Astrocyte of the hippocampus (primary cell): ENCODE data around the gene STOM.

ENCODE experiments used
- DNase-seq: peaks from one replicate; pipeline ENCODE4 v3.0.0; 2011; ENCODE audit warnings: low read depth, low spot score

STOM gene

DNA sequence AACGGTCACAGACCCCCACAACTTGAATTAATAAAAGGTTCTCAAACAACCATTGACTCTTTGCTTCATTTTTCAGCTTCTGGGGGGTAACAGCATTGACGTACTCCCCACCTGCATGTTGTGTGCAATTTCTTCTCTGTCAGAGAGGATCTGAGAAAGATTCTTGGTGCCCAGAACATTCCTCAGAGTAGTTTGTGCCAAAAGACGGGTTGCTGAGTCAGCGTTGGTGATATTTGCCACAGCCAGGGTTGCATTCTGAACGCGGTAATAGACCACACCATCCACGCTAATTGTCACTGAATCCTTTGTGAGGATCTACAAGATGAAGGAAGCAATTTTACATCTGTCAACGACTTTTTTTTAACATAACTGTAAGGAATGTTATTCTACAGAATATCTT, 21.0 kb downstream of the STOM start:
- peak; percentile 80 for DNase-seq

DNA sequence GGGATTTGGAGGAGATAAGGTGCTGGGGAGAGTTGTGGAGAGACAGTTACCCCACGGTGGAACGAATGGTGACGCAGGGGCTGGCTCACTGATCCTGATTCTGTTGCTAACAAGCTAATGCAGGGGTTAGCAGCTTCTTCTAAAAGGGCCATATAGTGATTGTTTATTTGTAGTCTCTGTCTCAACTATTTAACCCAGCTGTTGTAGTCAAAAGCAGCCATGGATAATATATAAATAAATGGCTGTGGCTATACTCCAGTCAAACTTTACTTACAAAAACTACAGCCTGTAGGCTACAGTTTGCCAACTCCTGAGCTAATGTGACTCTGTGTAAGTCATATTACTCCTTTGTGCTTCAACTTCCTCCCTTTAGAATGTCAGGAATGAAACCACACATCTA, 21.8 kb downstream of the STOM start:
- peak; percentile 32 for DNase-seq

DNA sequence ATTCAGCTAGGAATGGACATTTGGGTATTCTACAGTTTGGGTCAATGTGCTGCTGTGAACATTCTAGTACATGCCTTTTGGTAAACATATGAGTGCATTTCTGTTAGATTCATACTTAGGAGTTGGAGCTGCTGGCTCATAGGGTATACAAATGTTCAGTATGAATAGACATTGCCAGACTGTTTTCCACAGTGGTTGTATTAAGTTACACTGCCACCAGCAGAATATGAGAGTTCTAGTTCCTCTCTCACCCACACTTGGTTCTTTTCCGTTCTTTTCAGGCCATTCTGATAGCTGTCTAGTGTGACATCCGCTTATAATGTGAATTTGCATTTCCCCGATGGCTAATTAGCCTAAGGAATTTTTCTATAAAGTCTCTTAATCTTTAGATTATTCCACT, 25.0 kb downstream of the STOM start:
- DNase-seq, result no peak

DNA sequence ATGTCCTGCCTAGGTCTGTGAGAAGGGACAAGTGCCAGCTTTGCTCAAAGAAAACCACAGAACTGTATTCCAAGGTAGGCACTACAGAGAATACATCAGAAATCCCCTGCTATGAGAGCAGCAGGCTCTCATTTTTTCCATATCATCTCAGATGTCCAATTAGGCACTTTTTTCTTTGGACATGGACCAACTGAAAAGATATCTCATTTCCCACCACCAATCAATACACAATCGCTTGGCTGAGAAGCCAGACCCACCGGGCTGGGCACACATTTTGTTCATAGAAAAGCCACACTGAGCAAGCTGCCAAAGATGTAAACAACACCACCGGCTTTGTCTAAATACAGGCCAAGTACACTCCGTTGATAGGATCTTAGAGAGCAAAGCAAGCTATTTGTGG, 25.9 kb downstream of the STOM start:
- DNase-seq, result peak; percentile 42

DNA sequence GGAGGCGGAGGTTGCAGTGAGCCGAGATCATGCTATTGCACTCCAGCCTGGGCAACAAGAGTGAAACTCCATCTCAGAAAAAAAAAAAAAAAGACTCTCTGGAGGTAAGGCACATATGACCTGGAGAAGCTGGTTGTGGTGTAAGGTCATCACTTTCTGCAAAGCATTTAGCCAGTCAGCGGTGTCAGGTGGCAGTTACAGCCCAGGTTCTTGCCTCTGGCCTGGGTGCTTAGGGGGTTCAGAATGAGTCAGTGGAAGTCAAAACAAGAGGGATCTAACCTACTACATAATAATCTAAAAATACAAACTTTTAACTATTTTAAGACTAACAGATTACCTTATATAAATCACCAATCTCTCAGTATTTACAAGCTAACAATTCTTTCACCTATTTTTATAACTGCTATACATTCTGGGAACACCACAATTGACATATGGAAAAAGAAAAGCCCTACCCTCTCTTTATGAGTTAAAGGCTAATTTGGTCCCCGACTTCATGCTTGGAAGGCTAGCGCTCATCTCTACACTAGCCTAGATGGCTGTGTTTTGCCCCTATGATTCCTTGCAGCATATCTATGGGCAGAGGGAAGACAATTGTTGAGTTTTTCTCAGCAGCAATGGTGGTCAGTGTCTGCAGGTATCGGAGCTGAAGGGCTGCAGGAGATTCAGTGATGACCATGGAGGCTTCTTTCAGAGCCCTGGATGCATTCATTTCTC, 29.2 kb downstream of the STOM start:
- DNase-seq, result no peak

DNA sequence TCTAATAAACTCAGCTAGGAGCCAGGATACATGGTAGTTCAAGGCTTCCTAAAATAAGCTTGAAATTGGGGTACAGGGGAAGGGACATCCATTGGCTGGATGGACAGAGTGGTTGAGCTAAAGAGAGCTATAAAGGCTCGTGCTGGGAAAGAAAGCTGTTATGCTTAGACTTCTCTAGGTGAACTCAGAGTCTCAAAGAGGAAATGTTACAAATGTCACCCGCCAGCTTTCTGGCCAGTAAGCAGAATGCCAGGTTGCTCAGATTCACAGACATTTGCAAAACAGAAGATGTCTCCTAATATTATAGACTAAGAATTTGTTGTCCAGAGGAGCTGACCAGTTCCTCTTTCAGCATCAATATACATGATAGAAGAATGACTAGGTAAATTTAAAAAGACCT, 30.6 kb downstream of the STOM start:
- DNase-seq, result no peak

DNA sequence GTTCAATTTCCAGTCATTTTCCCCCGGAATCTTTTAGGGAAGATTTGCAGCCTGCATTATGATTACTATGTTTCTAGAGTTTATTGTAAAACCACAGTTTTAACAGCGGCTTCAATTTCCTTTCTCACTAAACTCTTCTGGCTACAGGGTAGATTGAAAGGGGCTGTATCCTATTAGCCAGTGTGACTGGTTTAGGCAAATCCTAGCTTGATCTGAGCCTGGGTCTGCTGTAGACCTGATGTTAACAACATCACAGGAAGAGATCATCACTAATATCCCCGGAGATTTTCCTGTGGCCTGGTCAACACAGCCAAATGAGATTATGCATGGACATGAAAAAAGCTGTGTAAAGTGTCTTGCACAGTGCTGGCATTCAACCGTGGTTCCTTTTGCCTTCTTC, 33.4 kb downstream of the STOM start:
- DNase-seq, result no peak

DNA sequence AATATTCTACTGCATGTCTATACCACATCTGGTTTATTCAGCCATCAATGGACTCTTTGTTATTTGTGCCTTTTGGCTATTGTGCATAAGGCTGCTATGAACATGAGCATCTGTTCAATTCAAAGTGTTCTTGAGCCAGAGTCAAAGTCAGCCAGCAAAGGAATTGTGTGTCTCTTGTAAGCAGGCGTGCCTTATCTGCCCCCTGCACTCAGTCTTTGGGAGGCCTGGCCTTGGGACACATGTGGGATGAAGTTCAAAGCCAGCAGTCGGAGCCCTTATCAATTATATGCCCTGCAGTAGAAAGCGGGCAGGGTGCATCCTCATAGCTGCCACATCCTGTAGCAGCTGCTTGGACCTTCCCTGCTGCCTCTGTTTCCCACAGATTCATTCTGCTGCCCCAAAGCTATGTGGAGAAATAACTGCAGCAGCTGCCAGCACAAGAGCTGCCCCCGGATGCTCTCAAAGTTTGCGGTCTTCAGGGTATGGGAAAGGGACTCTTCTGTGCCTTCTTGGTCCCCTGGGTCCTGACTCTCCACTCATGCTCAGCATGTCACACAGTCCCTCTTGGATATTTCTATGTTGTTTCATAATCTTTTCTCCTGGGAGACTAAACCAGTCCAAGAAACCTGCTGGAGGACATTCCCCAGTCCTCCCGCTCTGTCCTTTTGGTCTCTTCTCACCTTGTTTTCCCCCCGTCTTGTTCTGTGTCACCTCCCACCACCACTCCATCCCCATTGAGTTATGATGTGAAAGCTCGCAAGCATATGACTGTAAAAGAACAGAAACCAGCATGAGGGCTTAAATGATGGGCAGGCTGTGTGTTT, 35.9 kb downstream of the STOM start:
- DNase-seq, result no peak

DNA sequence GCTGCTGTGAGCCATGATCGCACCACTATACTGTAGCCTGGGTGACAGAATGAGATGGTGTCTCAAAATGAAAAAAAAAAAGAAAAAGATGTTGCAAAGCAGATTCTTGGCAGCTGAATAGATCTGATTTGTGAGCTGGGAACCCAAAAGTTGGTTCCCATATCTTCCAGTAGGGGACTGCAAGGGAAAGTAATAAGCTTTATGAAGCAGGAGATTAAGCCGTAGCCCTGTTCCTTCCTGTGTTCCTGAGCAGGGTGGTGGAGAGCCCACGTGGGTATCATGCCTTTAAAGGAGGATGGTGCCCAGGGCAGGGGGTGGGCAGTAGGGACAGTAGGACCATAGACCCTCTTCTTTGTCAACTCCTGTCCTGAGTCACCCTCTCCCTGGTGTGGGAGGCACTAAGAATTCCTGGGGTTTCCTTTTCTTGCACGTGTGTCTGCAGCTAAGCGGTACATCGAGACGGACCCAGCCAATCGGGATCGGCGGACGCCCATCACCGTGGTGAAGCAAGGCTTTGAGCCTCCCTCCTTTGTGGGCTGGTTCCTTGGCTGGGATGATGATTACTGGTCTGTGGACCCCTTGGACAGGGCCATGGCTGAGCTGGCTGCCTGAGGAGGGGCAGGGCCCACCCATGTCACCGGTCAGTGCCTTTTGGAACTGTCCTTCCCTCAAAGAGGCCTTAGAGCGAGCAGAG, 37.9 kb downstream of the STOM start:
- no peak for DNase-seq

DNA sequence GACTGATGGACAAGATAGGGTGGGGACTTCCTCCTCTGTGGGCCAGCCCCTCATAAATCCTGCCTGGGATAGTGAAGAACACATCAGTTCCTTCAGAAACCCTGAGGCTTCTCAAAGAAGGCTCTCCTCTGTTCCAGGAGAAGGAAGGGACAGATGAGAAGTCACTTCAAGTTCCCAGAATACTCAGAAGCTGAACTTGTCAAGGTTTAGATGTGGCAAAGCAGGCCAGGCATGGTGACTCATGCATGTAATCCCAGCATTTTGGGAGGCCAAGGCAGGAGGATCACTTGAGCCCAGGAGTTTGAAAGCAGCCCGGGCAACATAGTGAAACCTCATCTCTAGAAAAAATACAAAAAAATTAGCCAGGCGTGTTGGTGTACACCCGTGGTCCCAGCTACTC, 38.5 kb downstream of the STOM start:
- DNase-seq, result no peak

DNA sequence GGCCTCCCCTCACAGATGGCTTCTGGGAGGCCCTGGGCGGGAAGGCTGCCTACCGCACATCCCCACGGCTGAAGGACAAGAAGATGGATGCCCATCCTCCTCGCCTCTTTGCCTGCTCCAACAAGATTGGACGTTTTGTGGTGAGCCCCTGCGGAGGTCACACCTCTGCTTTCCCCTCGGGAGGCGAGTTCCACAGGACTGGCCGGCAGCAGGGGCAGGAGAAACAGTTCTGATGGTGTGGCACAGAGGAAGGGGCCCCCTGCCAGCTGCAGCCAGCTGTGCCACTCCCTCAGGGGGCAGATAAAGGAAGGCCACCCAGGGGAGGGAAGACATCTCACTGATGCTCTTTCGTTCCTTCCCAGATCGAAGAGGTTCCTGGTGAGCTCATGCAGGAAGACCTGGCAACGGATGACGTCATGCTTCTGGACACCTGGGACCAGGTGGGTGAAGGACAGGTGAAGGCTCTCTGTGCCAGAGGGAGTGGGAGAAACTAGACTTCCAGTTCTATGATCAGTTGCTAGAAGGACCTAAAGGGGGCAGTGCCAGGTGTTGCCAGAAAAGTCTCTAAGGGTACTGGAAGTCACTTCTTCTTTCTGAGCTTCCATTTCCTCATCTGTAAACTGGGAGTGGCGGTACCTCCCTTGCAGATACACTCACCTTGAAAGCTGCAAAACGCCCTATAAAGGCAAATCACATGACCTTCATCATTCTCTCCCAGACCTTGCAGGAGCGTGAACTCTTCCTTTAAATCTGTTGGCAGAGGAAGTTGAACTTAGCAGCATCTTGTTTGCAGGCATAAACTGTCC, 41.0 kb downstream of the STOM start:
- DNase-seq, result no peak

DNA sequence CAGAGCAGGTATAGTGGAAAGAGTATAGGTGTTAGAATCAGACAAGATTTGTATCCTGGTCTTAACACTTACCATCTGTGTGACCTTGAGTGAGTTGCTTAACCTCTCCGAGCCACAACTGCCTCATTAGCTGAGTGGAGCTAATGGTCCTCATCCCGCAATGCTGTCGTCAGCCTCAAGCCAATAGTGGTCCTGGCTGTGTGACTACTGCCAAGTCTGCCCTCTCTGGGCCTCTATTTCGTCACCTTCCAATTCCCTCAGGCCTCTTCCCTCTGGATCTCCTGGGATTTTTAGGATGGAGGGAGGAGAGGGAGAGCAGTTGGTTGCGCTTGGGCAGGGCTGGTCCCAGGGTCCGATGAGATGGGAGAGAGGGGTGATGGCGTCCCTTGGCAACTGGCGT, 41.6 kb downstream of the STOM start:
- DNase-seq, result no peak

DNA sequence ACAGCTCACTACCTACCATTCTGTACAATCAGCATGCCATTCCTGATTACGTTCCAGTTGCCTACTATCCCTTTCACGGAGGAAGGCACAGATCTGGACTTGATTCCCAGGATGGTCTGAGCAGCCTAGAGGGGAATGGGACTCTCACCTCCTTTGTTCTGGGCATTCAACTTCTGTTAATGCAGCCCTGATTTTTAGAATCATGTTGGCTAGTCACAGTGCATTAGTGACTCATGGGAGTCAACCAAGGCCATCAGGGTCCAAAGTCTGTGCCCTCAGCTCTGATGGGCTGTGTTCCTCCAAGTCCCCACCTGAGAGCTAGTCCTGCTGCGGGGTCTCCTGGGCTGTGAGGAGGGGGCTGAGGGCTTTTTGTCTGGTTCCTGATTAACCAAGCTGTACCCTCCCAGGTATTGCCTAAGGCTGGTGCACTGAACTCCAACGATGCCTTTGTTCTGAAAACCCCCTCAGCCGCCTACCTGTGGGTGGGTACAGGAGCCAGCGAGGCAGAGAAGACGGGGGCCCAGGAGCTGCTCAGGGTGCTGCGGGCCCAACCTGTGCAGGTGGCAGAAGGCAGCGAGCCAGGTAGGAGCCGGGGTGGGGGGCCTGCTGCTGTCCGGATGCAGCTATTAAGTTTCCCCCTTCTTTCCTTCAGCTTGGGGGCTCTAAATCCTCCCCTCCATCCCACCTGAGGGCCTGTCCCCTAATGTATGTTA, 43.0 kb downstream of the STOM start:
- no peak for DNase-seq

DNA sequence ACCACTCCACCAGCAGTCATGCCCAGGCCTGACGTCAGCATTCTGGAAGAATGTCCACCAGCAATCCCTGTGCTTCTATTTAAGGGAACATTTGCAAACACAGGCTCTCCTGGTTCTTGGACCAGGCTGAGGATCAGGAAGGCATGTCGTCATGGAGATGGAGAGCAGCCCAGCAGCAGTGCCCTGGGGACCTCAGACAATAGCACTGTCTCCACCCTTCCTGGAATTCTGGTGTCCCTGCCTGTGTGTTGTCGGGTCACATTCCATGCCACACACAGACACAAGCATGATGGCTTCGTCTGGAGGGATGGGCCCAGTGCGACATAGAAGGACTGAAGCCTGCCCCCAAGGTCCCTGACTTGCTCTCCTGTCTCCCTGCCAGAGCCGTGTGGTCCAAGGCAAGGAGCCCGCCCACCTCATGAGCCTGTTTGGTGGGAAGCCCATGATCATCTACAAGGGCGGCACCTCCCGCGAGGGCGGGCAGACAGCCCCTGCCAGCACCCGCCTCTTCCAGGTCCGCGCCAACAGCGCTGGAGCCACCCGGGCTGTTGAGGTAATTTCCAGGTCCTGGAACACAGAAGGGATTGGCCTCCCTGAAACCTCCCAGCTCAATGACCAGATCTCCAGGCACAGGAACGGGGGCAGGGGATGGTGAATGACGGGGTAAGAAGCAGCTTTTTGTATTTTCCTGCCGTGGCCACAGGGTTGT, 43.8 kb downstream of the STOM start:
- DNase-seq, result peak; percentile 39

DNA sequence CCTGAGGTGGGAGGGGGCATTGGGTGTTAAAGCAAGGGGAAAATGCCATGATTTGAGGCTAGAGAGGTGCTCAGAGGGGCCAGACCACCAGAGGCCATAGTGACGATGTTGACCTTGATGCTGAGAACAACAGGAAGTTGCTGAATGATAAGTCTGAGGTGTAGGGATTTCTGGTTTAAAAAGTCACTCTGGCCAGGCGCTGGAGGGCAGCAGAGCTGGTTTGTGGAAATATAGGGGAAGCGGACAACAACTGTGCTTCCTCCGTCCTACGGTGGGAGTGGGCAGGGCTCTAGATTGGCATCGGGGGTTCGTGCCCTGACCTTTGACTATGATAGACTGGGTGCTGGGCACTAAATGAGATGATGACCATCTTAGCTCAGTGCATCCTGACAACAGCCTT, 44.7 kb downstream of the STOM start:
- no peak for DNase-seq

DNA sequence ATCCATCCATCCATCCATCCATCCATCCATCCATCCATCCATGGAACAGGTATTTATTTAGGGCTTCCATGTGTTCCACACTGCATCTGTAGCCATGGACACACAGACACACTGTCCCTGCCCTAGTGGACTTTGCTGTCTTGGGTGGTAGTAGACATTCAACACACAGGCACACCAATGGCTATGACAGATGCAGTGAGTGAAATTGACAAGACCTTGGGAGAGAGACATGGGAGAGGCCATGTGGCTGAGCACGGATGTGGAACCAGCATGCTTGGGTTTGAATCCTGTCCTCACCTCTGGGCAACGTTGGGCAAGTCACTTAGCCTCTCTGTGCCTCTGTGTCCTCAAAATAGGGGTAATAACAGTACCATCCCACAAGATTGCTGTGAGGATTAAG, 45.3 kb downstream of the STOM start:
- DNase-seq, result no peak

DNA sequence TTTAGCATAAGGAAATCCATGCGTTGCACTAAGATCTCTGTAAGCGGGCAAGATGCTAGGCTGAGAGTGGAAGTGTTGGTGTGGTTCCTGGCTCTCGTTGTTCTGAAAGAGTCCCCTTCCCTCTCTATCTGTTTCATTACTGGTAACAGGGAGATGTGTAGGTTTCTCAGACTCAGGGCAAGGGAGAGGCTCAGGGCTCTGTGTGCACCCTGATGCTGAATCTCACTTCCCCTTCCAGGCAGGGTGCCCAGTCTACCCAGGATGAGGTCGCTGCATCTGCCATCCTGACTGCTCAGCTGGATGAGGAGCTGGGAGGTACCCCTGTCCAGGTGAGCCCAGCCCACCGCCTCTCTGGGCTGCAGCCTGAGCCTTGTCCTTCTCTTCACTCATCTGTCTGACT, 45.7 kb downstream of the STOM start:
- no peak for DNase-seq

DNA sequence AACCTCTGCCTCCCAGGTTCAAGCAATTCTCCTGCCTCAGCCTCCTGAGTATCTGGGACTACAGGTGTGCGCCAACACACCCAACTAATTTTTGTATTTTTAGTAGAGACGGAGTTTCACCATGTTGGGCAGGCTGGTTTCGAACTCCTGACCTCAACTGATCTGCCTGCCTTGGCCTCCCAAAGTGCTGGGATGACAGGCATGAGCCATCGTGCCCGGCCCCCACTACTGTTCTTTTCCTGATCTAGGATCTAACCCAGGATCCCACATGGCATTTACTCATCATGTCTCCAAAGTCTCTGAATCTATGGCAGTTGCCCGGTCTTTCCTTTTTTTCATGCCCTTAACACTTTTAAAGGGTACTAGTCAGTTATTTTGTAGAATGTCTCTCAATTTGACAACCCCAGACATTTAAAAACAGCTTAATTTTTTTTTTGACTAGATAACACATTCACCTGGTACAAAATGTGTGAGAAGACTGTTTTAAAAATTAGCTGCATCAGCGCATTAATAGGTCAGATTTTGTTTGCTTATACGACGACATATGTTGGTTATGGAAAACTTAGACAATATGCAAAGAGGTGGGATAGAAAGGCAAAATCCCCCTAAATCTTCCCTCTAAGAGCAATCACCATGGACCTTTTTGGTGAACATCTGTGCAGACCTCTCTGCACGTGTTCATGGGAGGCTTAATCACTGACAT, 46.5 kb downstream of the STOM start:
- DNase-seq, result no peak

DNA sequence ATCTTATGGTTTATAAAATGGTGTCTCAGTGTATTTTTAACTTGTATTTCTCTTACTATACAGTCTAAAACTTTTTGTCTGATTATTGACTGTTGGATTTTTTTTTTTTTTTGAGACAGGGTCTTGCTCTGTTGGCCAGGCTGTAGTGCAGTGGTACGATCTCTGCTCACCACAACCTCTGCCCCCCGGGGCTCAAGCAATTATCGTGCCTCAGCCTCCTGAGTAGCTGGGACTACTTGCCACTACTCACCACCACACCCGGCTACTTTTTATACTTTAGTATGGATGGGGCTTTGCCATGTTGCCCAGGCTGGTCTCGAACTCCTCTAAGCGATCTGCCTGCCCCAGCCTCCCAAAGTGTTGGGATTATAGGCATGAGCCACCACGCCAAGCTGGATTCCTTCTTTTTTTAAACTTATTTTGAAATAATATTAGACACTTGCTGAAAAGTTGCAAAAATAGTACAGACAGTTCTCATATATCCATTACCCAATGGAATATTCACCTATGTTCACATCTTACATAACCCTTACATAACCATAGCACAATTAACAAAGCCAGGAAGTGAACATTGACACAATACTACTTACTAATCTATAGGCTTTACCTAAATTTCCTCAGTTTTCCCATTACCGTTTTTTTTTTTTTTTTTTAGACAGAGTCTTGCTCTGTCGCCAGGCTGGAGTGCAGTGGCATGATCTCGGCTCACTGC, 47.2 kb downstream of the STOM start:
- DNase-seq, result no peak
